Keratinocyte (primary cell): ENCODE data around the gene SORT1. TPM values are rescaled to one million over a fixed set of nuclear protein-coding genes. Genes with fewer than 3 reads are reported as not detected.

Experiments used
- DNase-seq: peaks from one replicate; pipeline ENCODE4 v3.0.0-alpha.2; 2011; ENCODE audit warnings: low read depth, missing footprints, low spot score
- FAIRE-seq: peaks from 2 replicates; lab custom pipeline; 2011; peaks lifted over from hg19 to GRCh38; lab: Jason Lieb, UNC
- H2AFZ ChIP-seq: 2 replicates; pipeline ENCODE4 v1.6.0; 2012; ENCODE audit warnings: low read length, control low read depth, inconsistent platforms; ENCODE audit not compliant: control insufficient read depth
- H3K27ac ChIP-seq: 2 replicates; pipeline ENCODE4 v1.5.1; 2011; ENCODE audit warnings: low read length; ENCODE audit not compliant: control insufficient read depth, insufficient read depth
- H3K27me3 ChIP-seq: 3 replicates; pipeline ENCODE4 v1.6.0; 2011; ENCODE audit warnings: low read length; ENCODE audit not compliant: control insufficient read depth, insufficient read depth; ENCODE audit errors: extremely low read depth
- H3K36me3 ChIP-seq, 2 experiments: 2 replicates in 1 of 2; 3 replicates in 1 of 2; pipeline ENCODE4 v1.5.1; 2011; ENCODE audit warnings: low read length in 2 of 2, mild to moderate bottlenecking in 1 of 2; ENCODE audit not compliant: control insufficient read depth in 2 of 2, insufficient read depth in 2 of 2; ENCODE audit errors: extremely low read depth in 1 of 2
- H3K4me1 ChIP-seq: 3 replicates; pipeline ENCODE4 v1.5.1; 2011; ENCODE audit warnings: low read length; ENCODE audit not compliant: control insufficient read depth, insufficient read depth; ENCODE audit errors: extremely low read depth
- H3K4me2 ChIP-seq: 3 replicates; pipeline ENCODE4 v1.6.0; 2011; ENCODE audit warnings: low read depth, low read length; ENCODE audit not compliant: control insufficient read depth, insufficient read depth; ENCODE audit errors: extremely low read depth
- H3K4me3 ChIP-seq, 3 experiments: fragments of 200-600 bp in 1 of 3; sonication (generic) in 1 of 3; 2 replicates in 2 of 3; 3 replicates in 1 of 3; pipeline ENCODE4 v1.5.1; 2011 to 2016; ENCODE audit warnings: low read length in 3 of 3, mild to moderate bottlenecking in 3 of 3, control low read depth in 2 of 3, inconsistent platforms in 1 of 3, low read depth in 1 of 3, mixed read lengths in 1 of 3, mixed run types in 1 of 3, moderate library complexity in 1 of 3; ENCODE audit not compliant: control insufficient read depth in 2 of 3, insufficient read depth in 2 of 3; ENCODE audit errors: extremely low read depth in 1 of 3
- H3K79me2 ChIP-seq: 2 replicates; pipeline ENCODE4 v1.6.0; 2012; ENCODE audit warnings: low read length; ENCODE audit not compliant: control insufficient read depth, insufficient read depth
- H3K9ac ChIP-seq: 3 replicates; pipeline ENCODE4 v1.6.0; 2011; ENCODE audit warnings: low read length; ENCODE audit not compliant: control insufficient read depth, insufficient read depth; ENCODE audit errors: extremely low read depth
- H3K9me1 ChIP-seq: 3 replicates; pipeline ENCODE4 v1.6.0; 2011; ENCODE audit warnings: low read length; ENCODE audit not compliant: control insufficient read depth, insufficient read depth; ENCODE audit errors: extremely low read depth
- H3K9me3 ChIP-seq: 2 replicates; pipeline ENCODE4 v1.5.1; 2012; ENCODE audit warnings: low read depth, low read length; ENCODE audit not compliant: control insufficient read depth
- H4K20me1 ChIP-seq: 3 replicates; pipeline ENCODE4 v1.6.0; 2011; ENCODE audit warnings: low read length; ENCODE audit not compliant: control insufficient read depth, insufficient read depth; ENCODE audit errors: extremely low read depth
- CTCF ChIP-seq, 3 experiments: IDR thresholded peaks in 1 of 3; conservative IDR thresholded peaks in 1 of 3; optimal IDR thresholded peaks in 1 of 3; 2 replicates in 2 of 3; 3 replicates in 1 of 3; pipeline versions ENCODE3 to v1.5.1; 2011; ENCODE audit warnings: low read length in 3 of 3, mild to moderate bottlenecking in 3 of 3, moderate library complexity in 2 of 3, control low read depth in 1 of 3, inconsistent platforms in 1 of 3; ENCODE audit not compliant: insufficient read depth in 2 of 3; ENCODE audit errors: extremely low read depth in 1 of 3
- EZH2 ChIP-seq: IDR thresholded peaks from one replicate; pipeline ENCODE4 v1.6.1; 2012; ENCODE audit warnings: inconsistent platforms, mild to moderate bottlenecking, low read length, moderate library complexity
- dilution Hi-C: fragments of 300-500 bp; cut with MboI; formaldehyde crosslinking; loops from one replicate; pipeline ENCODE4 v1.7.0; 2020; ENCODE audit warnings: low sequenced_read_pairs; ENCODE audit not compliant: extremely low pct_ligation_motif_present
- polyA plus RNA-seq, 5 experiments: library from polyadenylated mRNA; depleted of rRNA in 3 of 5; stranded (reverse) in 3 of 5; stranded (forward) in 1 of 5; unstranded in 1 of 5; fragments of >200 nt; gene quantifications; 1 replicate in 1 of 5; 2 replicates in 3 of 5; 3 replicates in 1 of 5; pipeline versions ENCODE4 v1.2.1 to v1.2.3, GENCODE V29; 2011 to 2012; ENCODE audit warnings: missing spikeins in 2 of 5, low read depth in 1 of 5, low replicate concordance in 1 of 5

Gene SORT1
- polyA plus RNA-seq, 1 donor (not counting 4 experiments of a cell fraction or from before 2014, with no cell fraction given) = 1.6 TPM

- dilution Hi-C loops = no loop called here
- TF ChIP-seq CTCF (optimal IDR thresholded peaks at IDR 0.05 in 1 of 3, IDR thresholded peaks at IDR 0.05 in 1 of 3, conservative IDR thresholded peaks at IDR 0.05 in 1 of 3; ENCODE audit: extremely low read depth in 1 of 3, insufficient read depth in 2 of 3, low read length in 3 of 3) (no peak), EZH2 (no peak)
- H3K4me3 ChIP-seq = no peak overlapping the region
- H3K27me3 ChIP-seq = no peaks in the 10 kb centered on the region
- FAIRE-seq (no peak), DNase-seq (no peak)
- no peaks in the 10 kb centered on the region for H3K9me1 ChIP-seq
- peaks cover 4% of the 10 kb centered on the region for H4K20me1 ChIP-seq
- no peaks in the 10 kb centered on the region for H3K9me3 ChIP-seq
- no peak overlapping the region for H3K4me2 ChIP-seq
- no peak overlapping the region for H3K27ac ChIP-seq
- H2AFZ ChIP-seq = no peak overlapping the region
- no peak overlapping the region for H3K9ac ChIP-seq
- peaks cover 4 to 19% of the 10 kb centered on the region in 2 experiments for H3K36me3 ChIP-seq
- H3K79me2 ChIP-seq = peaks cover 4% of the 10 kb centered on the region
- H3K4me1 ChIP-seq = no peaks in the 10 kb centered on the region
Observed at GRCh38 chr1:109404838-109405237, 7.1 kb upstream of the SORT1 start.

GRCh38 chr1:109402025-109402424 lies 4.3 kb upstream of the SORT1 start:
- H3K36me3 ChIP-seq = peaks cover 0 to 12% of the 10 kb centered on the region in 2 experiments
- no peak for TF ChIP-seq CTCF (optimal IDR thresholded peaks at IDR 0.05 in 1 of 3, IDR thresholded peaks at IDR 0.05 in 1 of 3, conservative IDR thresholded peaks at IDR 0.05 in 1 of 3; ENCODE audit: extremely low read depth in 1 of 3, insufficient read depth in 2 of 3, low read length in 3 of 3)
- TF ChIP-seq EZH2 = no peak

More at GRCh38 chr1:109402025-109402424, 4.3 kb upstream of the SORT1 start:
- H4K20me1 ChIP-seq = no peaks in the 10 kb centered on the region
- H3K9me1 ChIP-seq = no peaks in the 10 kb centered on the region
- dilution Hi-C loops = no loop called here
- H3K4me1 ChIP-seq = peaks cover 6% of the 10 kb centered on the region
- no peak overlapping the region for H3K4me2 ChIP-seq
- no peaks in the 10 kb centered on the region for H3K9me3 ChIP-seq
- no peak overlapping the region for H2AFZ ChIP-seq
- H3K27me3 ChIP-seq = peaks cover 3% of the 10 kb centered on the region
- H3K27ac ChIP-seq = no peak overlapping the region
- no peak overlapping the region for H3K4me3 ChIP-seq
- no peak overlapping the region for H3K9ac ChIP-seq
- no peaks in the 10 kb centered on the region for H3K79me2 ChIP-seq
- no peak for DNase-seq
- FAIRE-seq = no peak
